HepG2 (cell line): Measurements from ENCODE around the gene DNAJC5. TPM values are rescaled to one million over a fixed set of nuclear protein-coding genes. Genes with fewer than 3 reads are reported as not detected.

Experiments
- GATA4 ChIP-seq: sonication (generic); IDR thresholded peaks from 2 replicates; pipeline ENCODE4 v1.6.1; 2016; ENCODE audit warnings: antibody characterized with exemption, low read depth, borderline replicate concordance
- KAT2B ChIP-seq: fragments of 150-350 bp; IDR thresholded peaks from 2 replicates; pipeline ENCODE4 v1.6.1; 2014; ENCODE audit warnings: low read depth, low read length, borderline replicate concordance
- KLF13 ChIP-seq: sonication (generic); formaldehyde crosslinking; IDR thresholded peaks from 2 replicates; pipeline ENCODE4 v1.4.0; 2020; ENCODE audit warnings: mild to moderate bottlenecking, missing genetic modification reagents
- KLF15 ChIP-seq: sonication (generic); formaldehyde crosslinking; IDR thresholded peaks from 2 replicates; pipeline ENCODE4 v1.8.1; 2023; ENCODE audit warnings: borderline replicate concordance, mild to moderate bottlenecking, inconsistent platforms, missing genetic modification reagents, mixed read lengths
- NBN ChIP-seq: fragments of 450-650 bp; conservative IDR thresholded peaks from 2 replicates; pipeline ENCODE4 v1.6.1; 2017
- PAWR ChIP-seq: sonication (generic); formaldehyde crosslinking; IDR thresholded peaks from 2 replicates; pipeline ENCODE4 v1.4.0; 2020; ENCODE audit warnings: missing genetic modification reagents, mild to moderate bottlenecking, borderline replicate concordance
- RFXAP ChIP-seq: sonication (generic); formaldehyde crosslinking; IDR thresholded peaks from 2 replicates; pipeline ENCODE4 v1.4.0; 2020; ENCODE audit warnings: missing genetic modification reagents, borderline replicate concordance
- SRSF1 ChIP-seq: fragments of 200-400 bp; formaldehyde crosslinking; optimal IDR thresholded peaks from 2 replicates; pipeline ENCODE3; 2017; ENCODE audit warnings: mild to moderate bottlenecking, low read depth, low read length, moderate library complexity
- STAG1 ChIP-seq: sonication (generic); formaldehyde crosslinking; IDR thresholded peaks from 2 replicates; pipeline ENCODE4 v1.4.0; 2020; ENCODE audit warnings: missing genetic modification reagents
- TBP ChIP-seq: sonication (generic); formaldehyde crosslinking; IDR thresholded peaks from 2 replicates; pipeline ENCODE4 v1.5.0; 2020; ENCODE audit warnings: missing genetic modification reagents
- U2AF1 ChIP-seq: fragments of 200-400 bp; formaldehyde crosslinking; optimal IDR thresholded peaks from 2 replicates; pipeline ENCODE3; 2017; ENCODE audit warnings: mild to moderate bottlenecking, low read depth, low read length
- ZBTB8A ChIP-seq: sonication (generic); formaldehyde crosslinking; IDR thresholded peaks from 2 replicates; pipeline ENCODE4 v1.4.0; 2020; ENCODE audit warnings: mild to moderate bottlenecking, low read depth, missing genetic modification reagents, borderline replicate concordance
- ZFP82 ChIP-seq: sonication (generic); formaldehyde crosslinking; IDR thresholded peaks from 2 replicates; pipeline ENCODE4 v1.5.1; 2020; ENCODE audit warnings: mild to moderate bottlenecking, missing genetic modification reagents, borderline replicate concordance
- ZKSCAN8 ChIP-seq: IDR thresholded peaks from 2 replicates; pipeline ENCODE4 v1.6.1; 2016; ENCODE audit warnings: borderline replicate concordance, missing genetic modification reagents, missing compliant biosample characterization
- ZNF121 ChIP-seq: sonication (generic); formaldehyde crosslinking; IDR thresholded peaks from 2 replicates; pipeline ENCODE4 v1.5.0; 2020; ENCODE audit warnings: mild to moderate bottlenecking, missing genetic modification reagents
- ZNF224 ChIP-seq: sonication (generic); formaldehyde crosslinking; IDR thresholded peaks from 2 replicates; pipeline ENCODE4 v1.5.0; 2020; ENCODE audit warnings: mild to moderate bottlenecking, missing genetic modification reagents
- ZNF263 ChIP-seq: sonication (generic); formaldehyde crosslinking; IDR thresholded peaks from 2 replicates; pipeline ENCODE4 v1.4.0; 2020; ENCODE audit warnings: missing genetic modification reagents
- ZNF30 ChIP-seq: sonication (generic); formaldehyde crosslinking; IDR thresholded peaks from 2 replicates; pipeline ENCODE4 v1.5.0; 2020; ENCODE audit warnings: mild to moderate bottlenecking, missing genetic modification reagents
- ZNF557 ChIP-seq: sonication (generic); formaldehyde crosslinking; IDR thresholded peaks from 2 replicates; pipeline ENCODE4 v1.4.0; 2020; ENCODE audit warnings: missing genetic modification reagents
- polyA plus RNA-seq, 8 experiments: library from polyadenylated mRNA; depleted of rRNA in 3 of 8; stranded (reverse) in 7 of 8; unstranded in 1 of 8; fragments of >200 nt; fragmentation: Illumina TruSeq in 4 of 8; extraction: Trizol in 4 of 8; gene quantifications; 2 replicates each; pipeline versions ENCODE4 v1.2.1 to v1.2.3, GENCODE V29; 2011 to 2016; ENCODE audit warnings: low read depth in 4 of 8, missing spikeins in 1 of 8, mixed read lengths in 1 of 8; ENCODE audit not compliant: insufficient read depth in 1 of 8
- total RNA-seq, 5 experiments: library from RNA; depleted of rRNA; stranded (reverse); fragments of >200 nt; fragmentation: Illumina TruSeq; extraction: Trizol; gene quantifications; 2 replicates each; pipeline ENCODE4 v1.2.3, GENCODE V29; 2016; ENCODE audit warnings: low read depth in 1 of 5
- TF ChIP-seq, protein P1 (sequence below): sonication (generic); formaldehyde crosslinking; IDR thresholded peaks from 2 replicates; pipeline ENCODE4 v1.4.0; 2020; ENCODE audit warnings: missing genetic modification reagents, borderline replicate concordance
- TF ChIP-seq, protein P2 (sequence below): sonication (generic); formaldehyde crosslinking; conservative IDR thresholded peaks from 2 replicates; pipeline ENCODE4 v1.4.0; 2020; ENCODE audit warnings: missing genetic modification reagents
- TF ChIP-seq, protein P3 (sequence below): IDR thresholded peaks from 2 replicates; pipeline ENCODE4 v1.6.1; 2012; ENCODE audit warnings: inconsistent platforms
- TF ChIP-seq, protein P4 (sequence below): sonication (generic); formaldehyde crosslinking; conservative IDR thresholded peaks from 2 replicates; pipeline ENCODE4 v1.8.1; 2023; ENCODE audit warnings: missing genetic modification reagents

DNAJC5 gene
- total and polyA plus RNA-seq, 2 of the 13 experiments (the other 11 are each of a cell fraction or from before 2014, with no cell fraction given), result 42.8 to 64.5 TPM

DNA sequence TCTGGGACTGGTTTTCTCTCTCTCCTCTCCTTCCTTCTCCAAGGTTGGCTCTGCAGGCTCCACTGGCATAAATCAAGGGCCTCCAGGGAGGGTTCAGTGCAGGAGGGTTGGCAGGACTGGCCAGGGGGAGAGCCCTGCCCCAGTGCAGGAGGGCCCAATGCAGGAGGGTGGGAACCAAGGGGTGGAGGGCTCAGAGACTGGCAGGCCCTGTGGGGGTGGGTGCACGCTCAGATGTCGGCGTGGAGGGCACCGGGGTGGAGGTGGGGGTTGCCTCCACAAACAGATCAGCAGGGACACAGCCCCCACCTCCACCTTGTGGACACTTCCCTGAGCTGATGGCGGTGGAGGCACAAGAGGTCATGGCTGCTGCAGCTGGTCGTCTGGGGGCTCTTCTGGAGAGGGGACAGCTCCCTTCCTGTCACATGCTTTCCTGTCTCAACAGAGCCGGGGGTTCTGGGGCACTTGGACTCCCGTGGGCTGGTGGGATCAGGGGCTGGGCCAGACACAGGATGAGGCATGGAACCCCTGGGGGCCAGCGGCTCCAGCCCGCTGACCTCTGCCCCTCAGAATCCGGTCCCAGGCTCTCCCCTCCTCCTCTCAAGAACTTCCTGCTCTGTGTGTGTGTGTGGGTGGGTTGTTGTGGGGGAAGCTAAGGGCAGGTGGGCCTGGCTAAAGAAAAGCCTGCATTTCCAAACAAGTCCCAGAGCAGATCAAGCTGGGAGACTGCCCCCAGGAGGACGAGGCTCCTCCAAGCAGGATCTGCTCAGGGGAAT is 36.3 kb upstream of the DNAJC5 start (continued):
- TF ChIP-seq ZNF263 (CRISPR knock-in tag) (0 out of 2 replicates have a peak, but pooled peaks have one; percentile 38), PAWR (CRISPR knock-in tag) (no peak), STAG1 (CRISPR knock-in tag) (peak; percentile 67), ZNF224 (CRISPR knock-in tag) (0 out of 2 replicates have a peak, but pooled peaks have one; percentile 50), RFXAP (CRISPR knock-in tag) (no peak), GATA4 (no peak), KAT2B (no peak), TBP (CRISPR knock-in tag) (no peak), ZKSCAN8 (0 out of 2 replicates have a peak, but pooled peaks have one; percentile 53), ZNF121 (CRISPR knock-in tag) (no peak), SRSF1 (peak; percentile 93), U2AF1 (no peak), KLF15 (CRISPR knock-in tag) (no peak), ZNF557 (CRISPR knock-in tag) (0 out of 2 replicates have a peak, but pooled peaks have one; percentile 57), KLF13 (CRISPR knock-in tag) (peak; percentile 52; the same call in 1 of the 2 replicates), NBN (no peak), ZNF30 (CRISPR knock-in tag) (no peak), ZBTB8A (CRISPR knock-in tag) (no peak), ZFP82 (no peak; the same call in 1 of the 2 replicates)
- TF ChIP-seq, protein P1, sequence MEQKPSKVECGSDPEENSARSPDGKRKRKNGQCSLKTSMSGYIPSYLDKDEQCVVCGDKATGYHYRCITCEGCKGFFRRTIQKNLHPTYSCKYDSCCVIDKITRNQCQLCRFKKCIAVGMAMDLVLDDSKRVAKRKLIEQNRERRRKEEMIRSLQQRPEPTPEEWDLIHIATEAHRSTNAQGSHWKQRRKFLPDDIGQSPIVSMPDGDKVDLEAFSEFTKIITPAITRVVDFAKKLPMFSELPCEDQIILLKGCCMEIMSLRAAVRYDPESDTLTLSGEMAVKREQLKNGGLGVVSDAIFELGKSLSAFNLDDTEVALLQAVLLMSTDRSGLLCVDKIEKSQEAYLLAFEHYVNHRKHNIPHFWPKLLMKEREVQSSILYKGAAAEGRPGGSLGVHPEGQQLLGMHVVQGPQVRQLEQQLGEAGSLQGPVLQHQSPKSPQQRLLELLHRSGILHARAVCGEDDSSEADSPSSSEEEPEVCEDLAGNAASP (CRISPR knock-in tag), result peak; percentile 82; the same call in 1 of the 2 replicates
- TF ChIP-seq, protein P2, sequence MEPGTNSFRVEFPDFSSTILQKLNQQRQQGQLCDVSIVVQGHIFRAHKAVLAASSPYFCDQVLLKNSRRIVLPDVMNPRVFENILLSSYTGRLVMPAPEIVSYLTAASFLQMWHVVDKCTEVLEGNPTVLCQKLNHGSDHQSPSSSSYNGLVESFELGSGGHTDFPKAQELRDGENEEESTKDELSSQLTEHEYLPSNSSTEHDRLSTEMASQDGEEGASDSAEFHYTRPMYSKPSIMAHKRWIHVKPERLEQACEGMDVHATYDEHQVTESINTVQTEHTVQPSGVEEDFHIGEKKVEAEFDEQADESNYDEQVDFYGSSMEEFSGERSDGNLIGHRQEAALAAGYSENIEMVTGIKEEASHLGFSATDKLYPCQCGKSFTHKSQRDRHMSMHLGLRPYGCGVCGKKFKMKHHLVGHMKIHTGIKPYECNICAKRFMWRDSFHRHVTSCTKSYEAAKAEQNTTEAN (CRISPR knock-in tag), result no peak
- TF ChIP-seq, protein P3, sequence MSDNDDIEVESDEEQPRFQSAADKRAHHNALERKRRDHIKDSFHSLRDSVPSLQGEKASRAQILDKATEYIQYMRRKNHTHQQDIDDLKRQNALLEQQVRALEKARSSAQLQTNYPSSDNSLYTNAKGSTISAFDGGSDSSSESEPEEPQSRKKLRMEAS, result peak; percentile 67
- TF ChIP-seq, protein P4, sequence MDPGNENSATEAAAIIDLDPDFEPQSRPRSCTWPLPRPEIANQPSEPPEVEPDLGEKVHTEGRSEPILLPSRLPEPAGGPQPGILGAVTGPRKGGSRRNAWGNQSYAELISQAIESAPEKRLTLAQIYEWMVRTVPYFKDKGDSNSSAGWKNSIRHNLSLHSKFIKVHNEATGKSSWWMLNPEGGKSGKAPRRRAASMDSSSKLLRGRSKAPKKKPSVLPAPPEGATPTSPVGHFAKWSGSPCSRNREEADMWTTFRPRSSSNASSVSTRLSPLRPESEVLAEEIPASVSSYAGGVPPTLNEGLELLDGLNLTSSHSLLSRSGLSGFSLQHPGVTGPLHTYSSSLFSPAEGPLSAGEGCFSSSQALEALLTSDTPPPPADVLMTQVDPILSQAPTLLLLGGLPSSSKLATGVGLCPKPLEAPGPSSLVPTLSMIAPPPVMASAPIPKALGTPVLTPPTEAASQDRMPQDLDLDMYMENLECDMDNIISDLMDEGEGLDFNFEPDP (CRISPR knock-in tag), result no peak
